Motor neuron (in vitro differentiated cells): ENCODE results near the gene ECSCR. TPM values are rescaled to one million over a fixed set of nuclear protein-coding genes. Genes with fewer than 3 reads are reported as not detected.
"Not testable (repeated sequence)": the region's sequence is repeated elsewhere in the genome, so short reads cannot be mapped to it uniquely, and the experiment has no call there.

ENCODE experiments used
- ATAC-seq, 8 experiments: fragments of 200-7000 bp; cut with Tn5 transposase; replicated peaks in 6 of 8; 2 replicates each; pipeline ENCODE4 v1.8.0; 2021; ENCODE audit warnings: mild to moderate bottlenecking in 8 of 8, moderate library complexity in 8 of 8
- H3K27ac ChIP-seq, 2 donors: fragments of 250-450 bp; sonication (Bioruptor Pico); 2 replicates each; pipeline ENCODE4 v1.9.0; 2021; ENCODE audit warnings: antibody characterized with exemption in 2 of 2, mild to moderate bottlenecking in 2 of 2, moderate library complexity in 1 of 2
- H3K4me1 ChIP-seq, 2 donors: fragments of 250-450 bp; sonication (Bioruptor Pico); replicated peaks in 1 of 2; 2 replicates each; pipeline ENCODE4 v1.6.1; 2021; ENCODE audit warnings: antibody characterized with exemption in 2 of 2, mild to moderate bottlenecking in 2 of 2, moderate library complexity in 1 of 2
- H3K4me3 ChIP-seq, 5 donors: fragments of 250-450 bp; sonication (Bioruptor Pico); 2 replicates each; pipeline ENCODE4 v1.9.0; 2021; ENCODE audit warnings: antibody characterized with exemption in 5 of 5, mild to moderate bottlenecking in 5 of 5, moderate library complexity in 4 of 5
- WGBS, 10 experiments: fragments of 450-650 bp; shearing (Covaris generic); methylation state at CpG; one replicate each; pipeline ENCODE4 v1.0.0; 2022; 5-methylcytosine and 5-hydroxymethylcytosine counted together
- in situ Hi-C, 9 experiments: fragments of 400-800 bp; cut with MboI; loops; one replicate each; pipeline ENCODE4 v1.15.0; 2021; ENCODE audit warnings: low sequenced_read_pairs in 9 of 9, low pct_unique_long_range_greater_than_20kb in 2 of 9; ENCODE audit not compliant: unreplicated experiment in 9 of 9
- total RNA-seq, 8 experiments: library from RNA; unstranded; fragments of 300-600 nt; gene quantifications; 2 replicates each; pipeline versions ENCODE4 v1.2.3 to v1.2.4, GENCODE V29; 2022

ECSCR gene, protein sequence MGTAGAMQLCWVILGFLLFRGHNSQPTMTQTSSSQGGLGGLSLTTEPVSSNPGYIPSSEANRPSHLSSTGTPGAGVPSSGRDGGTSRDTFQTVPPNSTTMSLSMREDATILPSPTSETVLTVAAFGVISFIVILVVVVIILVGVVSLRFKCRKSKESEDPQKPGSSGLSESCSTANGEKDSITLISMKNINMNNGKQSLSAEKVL
- total RNA-seq, result 1 to 10 TPM in 1 of 8 experiments, not detected in 7; 2.0 TPM

DNA sequence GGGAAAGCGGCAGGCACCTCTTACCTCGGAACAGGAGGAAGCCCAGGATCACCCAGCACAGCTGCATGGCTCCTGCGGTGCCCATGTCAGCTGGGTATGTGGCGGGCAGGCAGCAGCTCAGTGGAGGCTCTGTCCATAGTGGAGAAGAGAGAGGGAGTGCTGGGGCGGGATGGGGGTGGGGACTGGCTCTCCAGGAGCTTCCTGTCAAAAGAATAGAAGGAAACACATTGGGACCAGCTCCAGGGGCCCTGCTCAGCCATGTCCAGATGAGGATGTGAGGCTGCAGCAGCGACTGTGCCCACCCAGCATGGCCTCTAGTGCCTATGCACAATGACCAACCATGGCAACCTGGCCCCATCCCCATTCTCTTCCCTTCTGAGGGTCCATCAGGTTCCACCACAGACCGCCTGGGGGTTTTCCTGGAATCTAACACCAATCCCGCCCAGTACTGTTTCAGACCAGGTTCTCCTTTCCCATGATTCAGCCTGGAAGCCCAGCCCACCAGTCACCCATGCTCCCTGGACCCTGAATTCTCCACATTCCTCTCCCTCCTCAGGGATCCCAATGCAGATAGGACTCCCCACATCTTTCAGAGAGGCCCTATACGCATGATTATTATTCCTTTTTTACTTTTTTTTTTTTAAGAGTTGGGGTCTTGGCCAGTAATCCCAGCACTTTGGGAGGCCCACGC, at the start of gene ECSCR:
TSS of gene ECSCR (minus strand) at position 158 of the 691 bp plus-strand sequence. CDS start at position 85, 73 bp downstream.
- H3K4me1 ChIP-seq, result no peaks in the 10 kb centered on the region
- WGBS, 10 experiments, result 70 to 100% (median 81%) methylated on average over 1 to 2 of the region's 10 CpGs; no CpG with 5 or more reads in 6 of the 10 experiments
- H3K4me3 ChIP-seq, result no peak within 1 kb of the TSS
- in situ Hi-C loops, result no loop called here
- ATAC-seq, result no peak
- no peak within 1 kb of the TSS for H3K27ac ChIP-seq

DNA sequence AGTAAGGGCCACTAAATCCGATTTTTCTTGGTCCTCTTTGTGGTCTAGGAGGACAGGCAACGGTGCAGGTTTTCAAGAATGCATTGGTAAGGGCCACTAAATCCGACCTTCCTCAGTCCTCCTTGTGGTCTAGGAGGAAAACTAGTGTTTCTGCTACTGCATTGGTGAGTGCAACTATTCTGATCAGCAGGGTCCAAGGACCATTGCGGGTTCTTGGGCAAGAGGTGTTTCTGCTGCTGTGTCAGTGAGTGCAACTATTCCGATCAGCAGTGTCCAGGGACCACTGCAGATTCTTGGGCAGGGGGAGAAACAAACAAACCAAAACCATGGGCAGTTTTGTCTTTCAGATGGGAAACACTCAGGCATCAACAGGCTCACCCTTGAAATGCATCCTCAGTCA, 42.2 kb upstream of the ECSCR start:
- 30 to 93% (median 56%) methylated on average over 1 to 5 of the region's 5 CpGs; no CpG with 5 or more reads in 1 of the 10 experiments for WGBS, 10 experiments
- in situ Hi-C loops, result loop anchor here in 1 of 9 experiments (10.0 kb wide), 1 partner anchor 80 kb away; no protein-coding TSS in a partner anchor
- H3K27ac ChIP-seq, ATAC-seq, H3K4me3 ChIP-seq: not testable (repeated sequence)
- peaks cover 8 to 11% of the 10 kb centered on the region in 2 donors for H3K4me1 ChIP-seq

DNA sequence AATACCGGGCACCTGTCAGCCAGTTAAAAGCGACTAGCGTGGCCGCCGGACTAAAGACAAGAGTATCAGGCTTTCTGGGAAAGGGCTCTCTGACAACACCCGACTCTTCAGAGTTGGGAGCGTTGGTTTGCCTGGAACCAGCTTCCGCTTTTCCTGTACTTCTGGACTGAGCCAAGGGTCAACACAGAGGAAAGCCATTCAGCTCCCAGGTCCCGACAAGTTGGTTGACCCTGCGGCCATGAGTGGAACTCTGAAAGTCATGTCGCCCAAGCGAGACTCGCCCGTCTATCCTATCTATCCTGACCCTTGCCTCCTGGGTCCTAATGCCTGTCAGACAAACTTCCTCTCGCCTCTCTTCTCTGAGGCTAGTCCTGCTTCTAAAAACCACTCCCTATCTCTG, 41.3 kb upstream of the ECSCR start:
- H3K27ac ChIP-seq, ATAC-seq, H3K4me3 ChIP-seq: not testable (repeated sequence)
- WGBS, 10 experiments, result 17 to 100% (median 72%) methylated on average over 1 to 8 of the region's 15 CpGs; no CpG with 5 or more reads in 3 of the 10 experiments
- peaks cover 8 to 11% of the 10 kb centered on the region in 2 donors for H3K4me1 ChIP-seq
- in situ Hi-C loops, result loop anchor here in 1 of 9 experiments (10.0 kb wide), 1 partner anchor 79 kb away; no protein-coding TSS in a partner anchor

DNA sequence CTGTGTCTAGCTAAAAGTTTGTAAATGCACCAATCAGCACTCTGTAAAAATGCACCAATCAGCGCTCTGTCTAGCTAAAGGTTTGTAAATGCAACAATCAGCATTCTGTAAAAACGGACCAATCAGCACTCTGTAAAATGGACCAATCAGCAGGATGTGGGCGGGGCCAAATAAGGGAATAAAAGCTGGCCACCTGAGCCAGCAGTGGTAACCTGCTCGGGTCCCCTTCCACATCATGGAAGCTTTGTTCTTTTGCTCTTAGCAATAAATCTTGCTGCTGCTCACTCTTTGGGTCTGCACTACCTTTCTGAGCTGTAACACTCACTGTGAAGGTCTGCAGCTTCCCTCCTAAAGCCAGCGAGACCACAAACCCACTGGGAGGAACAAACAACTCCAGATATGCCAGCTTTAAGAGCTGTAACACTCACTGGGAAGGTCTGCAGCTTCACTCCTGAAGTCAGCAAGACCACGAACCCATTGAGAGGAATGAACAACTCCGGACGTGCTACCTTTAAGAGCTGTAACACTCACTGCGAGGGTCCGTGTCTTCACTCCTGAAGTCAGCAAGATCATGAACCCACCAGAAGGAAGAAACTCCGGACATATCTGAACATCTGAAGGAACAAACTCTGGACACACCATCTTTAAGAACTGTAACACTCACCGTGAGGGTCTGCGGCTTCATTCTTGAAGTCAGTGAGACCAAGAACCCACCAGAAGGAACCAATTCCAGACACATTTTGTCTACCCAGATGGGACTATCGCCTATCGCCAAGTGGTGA, 40.7 kb upstream of the ECSCR start:
- not testable (repeated sequence) for H3K4me3 ChIP-seq, H3K27ac ChIP-seq, ATAC-seq
- in situ Hi-C loops, result loop anchor here in 1 of 9 experiments (10.0 kb wide), 1 partner anchor 78 kb away; no protein-coding TSS in a partner anchor
- H3K4me1 ChIP-seq, result peaks cover 8 to 11% of the 10 kb centered on the region in 2 donors
- WGBS, 10 experiments, result 89 to 100% (median 95%) methylated on average over 1 to 10 of the region's 15 CpGs; no CpG with 5 or more reads in 2 of the 10 experiments

DNA sequence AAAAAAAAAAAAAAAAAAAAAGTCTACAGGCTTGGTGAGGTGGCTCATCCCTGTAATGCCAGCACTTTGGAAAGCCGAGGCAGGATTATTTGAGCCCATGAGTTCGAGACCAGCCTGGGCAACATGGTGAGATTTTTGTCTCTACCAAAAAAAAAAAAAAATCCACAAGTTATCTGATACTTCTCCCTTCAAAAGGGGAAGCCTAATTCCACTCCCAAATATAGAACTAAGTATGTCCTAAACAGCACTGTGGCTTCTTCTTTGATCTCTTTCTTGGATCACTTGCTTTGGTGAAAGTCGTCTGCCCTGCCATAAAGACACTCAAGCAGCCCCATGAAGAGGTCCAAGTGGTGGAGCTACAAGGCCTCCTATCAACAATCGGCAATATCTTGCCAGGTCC, 38.8 kb upstream of the ECSCR start:
- WGBS, 10 experiments, result 50 to 100% (median 84%) methylated on average over 1 to 4 of the region's 4 CpGs; no CpG with 5 or more reads in 2 of the 10 experiments
- no peak overlapping the region for H3K27ac ChIP-seq
- H3K4me3 ChIP-seq, result no peak overlapping the region
- in situ Hi-C loops, result loop anchor here in 1 of 9 experiments (10.0 kb wide), 1 partner anchor 77 kb away; no protein-coding TSS in a partner anchor
- ATAC-seq, result no peak
- H3K4me1 ChIP-seq, result peaks cover 8 to 11% of the 10 kb centered on the region in 2 donors

DNA sequence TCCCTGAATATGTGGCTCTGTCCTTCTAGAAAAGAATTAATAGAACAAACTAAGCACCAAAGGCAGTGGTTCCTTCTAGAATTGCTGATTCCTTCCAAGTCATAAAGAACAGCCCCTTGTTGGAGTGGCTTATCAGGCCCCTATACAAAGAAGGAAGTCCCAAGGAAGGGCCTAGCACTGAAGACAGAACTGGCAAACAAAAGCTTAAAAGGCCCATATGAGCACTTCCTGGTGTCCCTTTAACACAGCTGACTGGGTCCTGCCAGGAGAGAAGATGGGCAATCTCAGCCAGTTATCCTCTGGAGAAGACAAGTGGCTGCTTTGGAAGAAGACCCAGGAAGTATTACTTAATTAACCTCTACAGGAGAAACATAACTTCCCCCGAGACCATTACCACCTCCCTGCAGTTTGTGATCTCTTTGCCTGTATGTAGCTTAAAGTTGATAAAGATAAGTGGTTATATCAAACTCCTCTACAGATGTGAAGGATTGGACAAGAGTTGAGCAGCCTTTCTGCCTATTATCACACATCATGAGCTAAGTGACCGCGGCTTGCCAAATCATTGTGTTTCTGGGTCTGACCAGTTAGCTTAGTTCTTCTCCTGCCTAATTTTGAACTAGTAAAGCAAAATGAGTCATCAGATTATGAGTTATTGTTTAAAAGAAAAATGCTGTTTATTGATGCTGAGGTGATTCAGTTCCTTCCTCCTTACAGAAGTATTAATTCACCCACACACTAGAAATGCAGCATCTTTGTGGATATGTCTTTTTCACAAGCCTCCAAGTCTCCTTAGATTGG, 33.3 kb upstream of the ECSCR start:
- WGBS, 10 experiments, result 69 to 100% (median 90%) methylated on average over 1 to 3 of the region's 3 CpGs; no CpG with 5 or more reads in 3 of the 10 experiments
- in situ Hi-C loops, result no loop called here
- H3K4me1 ChIP-seq, result no peaks in the 10 kb centered on the region
- no peak overlapping the region for H3K27ac ChIP-seq
- no peak overlapping the region for H3K4me3 ChIP-seq
- peak in 1 of 8 experiments; percentile 15 for ATAC-seq

DNA sequence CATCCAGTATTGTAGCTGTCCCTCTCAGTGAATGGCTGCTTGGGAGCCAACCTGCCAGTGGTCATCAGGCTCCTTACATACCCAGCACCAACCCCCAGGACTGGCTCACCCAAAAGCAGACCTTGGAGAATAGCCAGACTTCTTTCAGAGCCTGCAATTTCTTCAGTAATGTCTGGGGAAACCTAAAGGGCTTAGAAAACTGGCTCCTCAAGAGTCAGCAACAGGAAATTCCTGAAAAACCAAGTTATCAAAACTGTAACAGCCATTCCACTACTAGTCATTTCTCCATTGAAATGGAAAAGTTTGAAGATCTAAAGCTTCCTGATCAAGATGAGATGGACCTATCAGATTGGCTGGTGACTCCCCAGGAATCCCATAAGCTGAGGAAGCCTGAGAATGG, 32.3 kb upstream of the ECSCR start:
- Histone ChIP-seq H3K4me3 (no peak overlapping the region), H3K27ac (no peak overlapping the region), H3K4me1 (no peaks in the 10 kb centered on the region)
- no peak for ATAC-seq
- in situ Hi-C loops, result no loop called here

DNA sequence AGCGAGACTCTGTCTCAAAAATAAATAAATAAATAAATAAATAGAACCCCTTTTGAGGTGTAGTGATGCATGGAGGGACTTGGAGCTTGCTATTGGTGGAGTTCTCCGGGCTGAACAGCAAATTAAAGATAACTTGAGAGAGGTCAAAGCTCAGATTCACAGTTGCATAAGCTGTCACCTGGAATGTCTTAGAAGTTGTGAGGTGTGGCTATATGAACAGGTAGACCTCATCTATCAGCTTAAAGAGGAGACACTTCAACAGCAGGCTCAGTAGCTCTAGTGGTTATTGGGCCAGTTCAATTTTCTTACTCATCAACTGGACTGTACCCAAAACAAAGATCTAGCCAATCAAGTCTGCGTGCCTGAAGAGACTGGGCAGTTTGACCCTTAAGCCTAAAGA, 31.7 kb upstream of the ECSCR start:
- in situ Hi-C loops, result no loop called here
- Histone ChIP-seq H3K4me1 (no peaks in the 10 kb centered on the region), H3K27ac (no peak overlapping the region), H3K4me3 (no peak overlapping the region)
- WGBS, 10 experiments, result 80 to 100% (median 92%) methylated on average over 1 to 2 of the region's 3 CpGs; no CpG with 5 or more reads in 4 of the 10 experiments
- no peak for ATAC-seq

DNA sequence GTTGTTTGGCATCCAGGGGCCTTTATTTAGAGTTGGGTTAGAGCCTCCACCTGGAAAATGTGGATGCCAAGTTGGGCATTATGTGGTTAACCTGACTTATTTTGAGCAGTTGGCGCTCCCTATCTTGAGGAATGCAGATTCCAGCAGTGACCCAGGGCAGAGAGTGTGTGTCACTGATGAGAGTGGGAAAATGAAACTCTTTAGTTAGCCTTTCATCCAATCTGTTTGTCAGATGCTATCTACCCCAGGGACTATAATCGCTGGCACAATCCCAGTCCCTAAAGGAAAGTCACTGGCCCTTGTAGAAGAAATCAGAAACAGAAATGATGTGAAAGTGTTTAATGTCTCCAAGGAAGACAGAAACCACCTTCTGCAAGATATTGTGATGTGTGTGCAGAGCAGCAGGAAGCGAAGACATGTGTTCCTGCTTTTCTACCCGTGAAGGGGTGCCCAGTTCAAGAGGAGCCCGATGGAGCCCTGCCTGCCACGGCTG, 30.2 kb upstream of the ECSCR start:
- Histone ChIP-seq H3K4me3 (no peak overlapping the region), H3K27ac (no peak overlapping the region), H3K4me1 (no peaks in the 10 kb centered on the region)
- 8 to 100% (median 83%) methylated on average over 1 to 6 of the region's 6 CpGs; no CpG with 5 or more reads in 1 of the 10 experiments for whole genome bisulfite sequencing, 10 experiments
- in situ Hi-C loops, result no loop called here
- peak in 2 of 8 experiments; percentile 83 to 94 for ATAC-seq

DNA sequence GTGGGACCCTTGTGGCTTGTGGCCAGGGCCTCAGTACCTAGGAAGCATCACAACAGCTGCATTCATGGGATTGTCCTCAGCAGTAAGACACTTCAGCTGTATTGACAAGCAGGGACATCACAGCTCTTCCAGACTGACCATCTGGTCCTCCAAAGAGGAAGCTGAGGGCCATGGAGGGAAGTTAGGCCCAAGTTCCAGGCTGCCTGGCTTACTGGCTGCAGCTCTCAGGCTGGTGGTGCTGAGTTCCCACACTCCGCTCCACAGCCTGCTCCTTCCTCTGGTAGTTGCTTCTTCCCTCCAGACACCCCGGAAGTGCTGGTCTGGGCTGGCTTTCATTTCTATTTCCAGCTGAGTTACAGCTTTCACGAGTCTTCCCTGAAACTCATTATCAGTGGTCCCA, 25.7 kb upstream of the ECSCR start:
- Histone ChIP-seq H3K4me1 (peaks cover 5 to 6% of the 10 kb centered on the region in 2 donors), H3K27ac (no peak overlapping the region), H3K4me3 (no peak overlapping the region)
- in situ Hi-C loops, result no loop called here
- WGBS, 10 experiments, result 43 to 100% (median 75%) methylated on average over 1 to 2 of the region's 3 CpGs; no CpG with 5 or more reads in 5 of the 10 experiments
- no peak for ATAC-seq

DNA sequence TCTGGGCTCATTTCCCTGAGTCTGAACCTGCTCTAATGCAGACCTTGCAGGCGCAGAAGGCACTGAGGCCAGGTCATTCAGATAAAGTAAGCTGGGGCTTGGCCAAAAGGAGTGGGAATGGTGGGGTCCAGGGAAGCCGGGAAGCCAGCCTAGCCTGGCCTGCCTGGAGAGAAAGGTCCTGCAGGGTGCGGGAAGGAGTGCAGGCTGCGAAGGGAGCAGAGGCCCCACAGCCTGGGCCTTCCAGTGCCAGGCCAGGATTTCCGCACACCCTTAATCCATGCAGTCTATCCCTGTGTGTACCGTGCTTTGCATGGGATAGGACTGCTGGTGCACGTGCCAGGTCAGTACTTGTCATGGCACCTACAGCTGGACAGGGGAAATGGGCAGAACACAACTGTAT, 23.7 kb upstream of the ECSCR start:
- in situ Hi-C loops, result no loop called here
- Histone ChIP-seq H3K4me3 (no peak overlapping the region), H3K27ac (no peak overlapping the region), H3K4me1 (peaks cover 5 to 6% of the 10 kb centered on the region in 2 donors)
- 33 to 100% (median 81%) methylated on average over 1 to 4 of the region's 7 CpGs; no CpG with 5 or more reads in 3 of the 10 experiments for WGBS, 10 experiments
- ATAC-seq, result peak in 5 of 8 experiments; percentile 52 to 71 (median 57)

DNA sequence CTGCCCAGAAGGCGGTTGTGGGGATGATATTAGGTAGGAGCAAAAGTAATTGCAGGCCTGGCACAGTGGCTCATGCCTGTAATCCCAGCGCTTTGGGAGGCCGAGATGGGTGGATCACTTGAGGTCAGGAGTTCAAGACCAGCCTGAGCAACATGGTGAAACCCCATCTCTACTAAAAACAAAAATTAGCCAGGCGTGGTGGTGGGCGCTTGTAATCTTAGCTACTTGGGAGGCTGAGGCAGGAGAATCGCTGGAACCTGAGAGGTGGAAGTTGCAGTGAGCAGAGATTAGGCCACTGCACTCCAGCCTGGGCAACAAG, 20.3 kb upstream of the ECSCR start:
- H3K4me1 ChIP-seq, ATAC-seq, H3K27ac ChIP-seq, in situ Hi-C loops, H3K4me3 ChIP-seq: not testable (repeated sequence)
- 0 to 100% (median 86%) methylated on average over 1 to 4 of the region's 6 CpGs; no CpG with 5 or more reads in 2 of the 10 experiments for WGBS, 10 experiments
